WERI-Rb-1 (cell line): ENCODE results near the gene THAP3.
A peak's percentile ranks its signal among the peaks of the same experiment; 100 is the strongest.

ENCODE experiments used
- DNase-seq: peaks from one replicate; pipeline ENCODE4 v3.0.0-alpha.2; 2020
- H3K27ac ChIP-seq: fragments of 250-450 bp; sonication (Bioruptor Pico); 2 replicates; pipeline ENCODE4 v1.5.1; 2020; ENCODE audit warnings: mild to moderate bottlenecking, moderate library complexity
- H3K27me3 ChIP-seq: fragments of 250-450 bp; sonication (Bioruptor Pico); 2 replicates; pipeline ENCODE4 v1.5.1; 2021; ENCODE audit warnings: mild to moderate bottlenecking, low read depth, moderate library complexity; ENCODE audit not compliant: insufficient read depth, severe bottlenecking
- H3K36me3 ChIP-seq: fragments of 250-450 bp; sonication (Bioruptor Pico); 2 replicates; pipeline ENCODE4 v1.5.1; 2020; ENCODE audit warnings: mild to moderate bottlenecking, moderate library complexity
- H3K4me3 ChIP-seq: 2 replicates; pipeline ENCODE4 v1.5.1; 2011; ENCODE audit warnings: low read depth, mild to moderate bottlenecking, control low read depth, low read length
- H3K9me3 ChIP-seq: fragments of 250-450 bp; sonication (Bioruptor Pico); 2 replicates; pipeline ENCODE4 v1.5.1; 2021; ENCODE audit warnings: mild to moderate bottlenecking, moderate library complexity; ENCODE audit not compliant: severe bottlenecking
- TF ChIP-seq, protein P1 (sequence below): IDR thresholded peaks from 2 replicates; pipeline ENCODE4 v1.5.1; 2011; ENCODE audit warnings: low read depth, mild to moderate bottlenecking, control low read depth, inconsistent platforms, low read length

The THAP3 gene

DNA sequence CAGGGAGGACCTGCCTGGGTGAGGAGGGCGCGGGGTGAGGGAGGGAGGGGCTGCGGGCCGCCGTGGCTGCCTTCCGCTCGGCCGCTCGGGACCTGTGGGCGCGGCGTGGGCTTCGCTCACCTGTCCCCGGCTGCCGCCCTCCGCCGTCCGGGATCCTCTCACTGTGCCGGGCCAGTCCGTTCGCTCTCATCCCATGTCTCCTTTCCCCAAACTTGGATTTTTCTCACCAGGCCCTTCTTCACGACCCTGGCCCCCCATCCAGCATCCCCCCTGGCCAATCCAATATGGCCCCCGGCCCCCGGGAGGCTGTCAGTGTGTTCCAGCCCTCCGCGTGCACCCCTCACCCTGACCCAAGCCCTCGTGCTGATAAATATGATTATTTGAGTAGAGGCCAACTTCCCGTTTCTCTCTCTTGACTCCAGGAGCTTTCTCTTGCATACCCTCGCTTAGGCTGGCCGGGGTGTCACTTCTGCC, 44.5 kb upstream of the THAP3 start:
- H3K27ac ChIP-seq, result peak overlapping the region; percentile 88
- no peak for DNase-seq
- no peaks in the 10 kb centered on the region for H3K27me3 ChIP-seq
- H3K4me3 ChIP-seq, result peak overlapping the region; percentile 81
- TF ChIP-seq, protein P1, sequence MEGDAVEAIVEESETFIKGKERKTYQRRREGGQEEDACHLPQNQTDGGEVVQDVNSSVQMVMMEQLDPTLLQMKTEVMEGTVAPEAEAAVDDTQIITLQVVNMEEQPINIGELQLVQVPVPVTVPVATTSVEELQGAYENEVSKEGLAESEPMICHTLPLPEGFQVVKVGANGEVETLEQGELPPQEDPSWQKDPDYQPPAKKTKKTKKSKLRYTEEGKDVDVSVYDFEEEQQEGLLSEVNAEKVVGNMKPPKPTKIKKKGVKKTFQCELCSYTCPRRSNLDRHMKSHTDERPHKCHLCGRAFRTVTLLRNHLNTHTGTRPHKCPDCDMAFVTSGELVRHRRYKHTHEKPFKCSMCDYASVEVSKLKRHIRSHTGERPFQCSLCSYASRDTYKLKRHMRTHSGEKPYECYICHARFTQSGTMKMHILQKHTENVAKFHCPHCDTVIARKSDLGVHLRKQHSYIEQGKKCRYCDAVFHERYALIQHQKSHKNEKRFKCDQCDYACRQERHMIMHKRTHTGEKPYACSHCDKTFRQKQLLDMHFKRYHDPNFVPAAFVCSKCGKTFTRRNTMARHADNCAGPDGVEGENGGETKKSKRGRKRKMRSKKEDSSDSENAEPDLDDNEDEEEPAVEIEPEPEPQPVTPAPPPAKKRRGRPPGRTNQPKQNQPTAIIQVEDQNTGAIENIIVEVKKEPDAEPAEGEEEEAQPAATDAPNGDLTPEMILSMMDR, result no peak
- H3K36me3 ChIP-seq, result peaks cover 29% of the 10 kb centered on the region
- H3K9me3 ChIP-seq, result no peaks in the 10 kb centered on the region

DNA sequence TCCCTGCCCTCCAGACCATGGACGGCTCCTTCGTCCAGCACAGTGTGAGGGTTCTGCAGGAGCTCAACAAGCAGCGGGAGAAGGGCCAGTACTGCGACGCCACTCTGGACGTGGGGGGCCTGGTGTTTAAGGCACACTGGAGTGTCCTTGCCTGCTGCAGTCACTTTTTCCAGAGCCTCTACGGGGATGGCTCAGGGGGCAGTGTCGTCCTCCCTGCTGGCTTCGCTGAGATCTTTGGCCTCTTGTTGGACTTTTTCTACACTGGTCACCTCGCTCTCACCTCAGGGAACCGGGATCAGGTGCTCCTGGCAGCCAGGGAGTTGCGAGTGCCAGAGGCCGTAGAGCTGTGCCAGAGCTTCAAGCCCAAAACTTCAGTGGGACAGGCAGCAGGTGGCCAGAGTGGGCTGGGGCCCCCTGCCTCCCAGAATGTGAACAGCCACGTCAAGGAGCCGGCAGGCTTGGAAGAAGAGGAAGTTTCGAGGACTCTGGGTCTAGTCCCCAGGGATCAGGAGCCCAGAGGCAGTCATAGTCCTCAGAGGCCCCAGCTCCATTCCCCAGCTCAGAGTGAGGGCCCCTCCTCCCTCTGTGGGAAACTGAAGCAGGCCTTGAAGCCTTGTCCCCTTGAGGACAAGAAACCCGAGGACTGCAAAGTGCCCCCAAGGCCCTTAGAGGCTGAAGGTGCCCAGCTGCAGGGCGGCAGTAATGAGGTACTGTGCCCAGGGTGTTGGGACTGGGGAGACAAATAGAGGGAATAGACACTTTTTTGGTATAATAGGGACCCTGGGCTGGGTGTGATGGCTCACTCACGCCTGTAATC, 43.9 kb upstream of the THAP3 start:
- Histone ChIP-seq H3K27ac (peak overlapping the region; percentile 88), H3K9me3 (no peaks in the 10 kb centered on the region), H3K4me3 (peak overlapping the region; percentile 81), H3K27me3 (no peaks in the 10 kb centered on the region), H3K36me3 (peaks cover 29% of the 10 kb centered on the region)
- TF ChIP-seq, protein P1, result 0 out of 2 replicates have a peak, but pooled peaks have one; percentile 3
- no peak for DNase-seq

DNA sequence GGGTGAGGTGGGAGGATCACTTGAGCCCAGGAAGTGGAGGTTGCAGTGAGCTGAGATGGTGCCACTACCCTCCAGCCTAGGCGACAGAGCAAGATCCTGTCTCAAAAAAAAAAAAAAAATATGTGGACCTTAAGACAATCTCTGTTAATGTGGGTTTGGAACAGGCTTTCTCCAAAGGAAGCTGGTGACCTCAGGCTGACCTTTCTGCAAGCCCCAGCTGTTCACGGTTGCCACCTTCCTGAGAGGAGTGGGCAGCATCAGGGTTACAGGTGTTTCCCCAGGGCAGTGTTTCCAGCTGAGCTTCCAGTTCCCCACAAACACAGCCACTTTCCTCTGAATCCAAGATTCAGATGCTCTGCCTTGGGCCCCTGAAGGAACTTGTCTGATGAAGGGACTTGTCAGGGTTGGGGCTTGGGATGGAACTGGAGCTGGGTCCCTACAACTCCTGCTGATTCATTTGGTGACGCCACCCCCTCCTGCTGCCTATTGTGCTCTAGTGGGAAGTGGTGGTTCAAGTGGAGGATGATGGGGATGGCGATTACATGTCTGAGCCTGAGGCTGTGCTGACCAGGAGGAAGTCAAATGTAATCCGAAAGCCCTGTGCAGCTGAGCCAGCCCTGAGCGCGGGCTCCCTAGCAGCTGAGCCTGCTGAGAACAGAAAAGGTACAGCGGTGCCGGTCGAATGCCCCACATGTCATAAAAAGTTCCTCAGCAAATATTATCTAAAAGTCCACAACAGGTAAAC, 42.9 kb upstream of the THAP3 start:
- DNase-seq, result no peak
- Histone ChIP-seq H3K36me3 (peaks cover 30% of the 10 kb centered on the region), H3K4me3 (no peak overlapping the region), H3K27me3 (no peaks in the 10 kb centered on the region), H3K9me3 (no peaks in the 10 kb centered on the region), H3K27ac (no peak overlapping the region; the same call in 1 of the 2 replicates)
- TF ChIP-seq, protein P1, result no peak

DNA sequence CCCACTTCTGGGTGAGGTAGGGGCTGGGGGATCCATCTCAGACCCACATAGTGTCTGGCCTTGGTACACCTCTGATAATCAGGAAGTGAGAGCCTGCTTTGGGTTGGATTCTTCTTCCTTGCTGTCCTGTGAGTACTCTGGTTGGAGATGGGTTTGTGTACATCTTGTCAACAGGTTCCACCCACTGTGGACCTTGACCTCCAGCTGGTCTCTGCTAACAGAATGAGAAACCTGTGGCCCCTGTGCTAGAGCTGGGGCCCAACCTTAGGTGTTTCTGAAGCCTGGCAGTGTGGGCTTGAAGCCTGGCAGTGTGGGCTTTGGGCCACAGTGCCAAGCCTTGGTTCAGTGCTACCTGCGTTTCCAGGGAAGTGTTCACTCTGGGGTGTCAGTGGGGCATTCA, 42.3 kb upstream of the THAP3 start:
- Histone ChIP-seq H3K4me3 (no peak overlapping the region), H3K27ac (peak overlapping the region; percentile 14), H3K36me3 (peaks cover 37% of the 10 kb centered on the region), H3K9me3 (no peaks in the 10 kb centered on the region), H3K27me3 (no peaks in the 10 kb centered on the region)
- DNase-seq, result no peak
- TF ChIP-seq, protein P1, result no peak

DNA sequence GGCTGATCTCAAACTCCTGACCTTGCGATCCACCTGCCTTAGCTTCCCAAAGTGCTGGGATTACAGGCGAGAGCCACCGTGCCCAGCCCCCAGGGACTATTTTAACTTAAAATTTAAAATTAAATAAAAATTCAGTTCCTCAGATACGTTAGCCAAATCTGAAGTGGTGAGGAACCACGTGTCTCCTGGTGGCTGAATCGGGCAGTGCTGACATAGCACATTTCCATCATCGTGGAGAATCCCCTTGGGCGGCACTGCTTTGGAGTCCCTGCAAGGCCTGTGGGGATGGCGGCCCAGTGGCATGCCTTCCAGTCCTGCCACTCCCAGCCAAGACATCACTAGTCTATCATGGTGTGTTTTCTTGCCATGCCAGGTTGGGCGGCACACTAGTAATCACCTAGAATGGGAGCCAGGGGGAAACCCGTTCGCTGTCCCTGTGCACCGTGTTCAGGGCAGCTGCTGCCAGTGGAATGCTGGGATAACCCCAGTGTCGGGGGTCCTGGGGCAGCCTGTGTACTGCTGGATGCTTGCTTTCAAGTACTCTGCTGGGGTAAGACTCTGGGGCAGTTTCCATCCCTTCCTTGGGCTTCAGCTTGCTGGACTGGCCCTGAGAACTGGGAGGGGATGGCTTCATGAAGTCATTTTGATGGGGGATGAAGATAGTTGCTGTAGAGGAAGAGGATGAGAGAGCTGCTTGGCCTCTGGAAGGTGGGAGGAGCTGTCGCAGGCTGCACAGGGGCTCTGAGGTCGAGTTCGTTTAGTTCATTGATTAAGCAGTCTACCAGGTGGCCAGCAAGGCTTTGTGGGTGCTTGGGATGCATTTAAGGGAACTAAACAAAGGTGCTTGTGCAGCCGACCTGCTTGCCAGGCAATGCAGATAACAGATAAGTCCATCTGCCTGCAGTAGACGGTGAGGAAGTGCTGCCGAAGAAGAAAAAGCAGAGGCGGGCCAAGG, 40.3 kb upstream of the THAP3 start:
- TF ChIP-seq, protein P1, result peak; percentile 12; the same call in 1 of the 2 replicates
- DNase-seq, result no peak
- peaks cover 57% of the 10 kb centered on the region for H3K36me3 ChIP-seq
- peak overlapping the region; percentile 81 for H3K27ac ChIP-seq
- H3K9me3 ChIP-seq, result no peaks in the 10 kb centered on the region
- H3K4me3 ChIP-seq, result no peak overlapping the region
- H3K27me3 ChIP-seq, result no peaks in the 10 kb centered on the region
